Measurements from ENCODE around the gene CDC73. TPM values are rescaled to one million over a fixed set of nuclear protein-coding genes. Genes with fewer than 3 reads are reported as not detected.

The CDC73 gene
- total RNA-seq, 1 experiment from 2014 or later: 63.2 TPM

DNA sequence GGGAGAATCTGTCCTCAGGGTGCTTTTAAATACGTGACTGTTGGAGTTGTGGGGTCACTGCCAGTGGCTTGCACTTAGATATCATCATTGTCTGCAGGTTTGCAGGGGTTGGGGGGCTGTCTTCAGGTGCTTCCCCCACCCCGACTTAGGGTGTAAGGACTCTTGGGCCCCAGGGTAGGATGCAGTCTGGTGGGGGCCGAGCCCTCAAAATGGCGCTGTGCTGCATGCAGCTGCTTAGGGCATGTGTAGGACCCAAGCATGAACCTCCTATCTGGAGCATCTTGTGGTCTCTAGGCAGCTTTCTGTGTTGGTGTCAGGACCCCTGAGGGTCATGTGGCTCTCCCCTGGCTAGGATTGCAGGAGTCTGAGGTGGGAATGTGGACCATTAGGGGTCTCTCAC is 120.2 kb downstream of the CDC73 start:
- DNase-seq (ENCODE audit: low read depth, low spot score) (no peak), ATAC-seq (no peak)
- RAD21 ChIA-PET (ENCODE audit: low non-redundant PET in 1 of 2, low total read pairs in 2 of 2, uncharacterized antibody in 2 of 2, unreplicated experiment in 2 of 2): no interaction called here
- no peak for TF ChIP-seq ZFX (IDR thresholded peaks at IDR 0.05)
- TF ChIP-seq MAX (IDR thresholded peaks at IDR 0.05): no peak
- TF ChIP-seq, protein P1, sequence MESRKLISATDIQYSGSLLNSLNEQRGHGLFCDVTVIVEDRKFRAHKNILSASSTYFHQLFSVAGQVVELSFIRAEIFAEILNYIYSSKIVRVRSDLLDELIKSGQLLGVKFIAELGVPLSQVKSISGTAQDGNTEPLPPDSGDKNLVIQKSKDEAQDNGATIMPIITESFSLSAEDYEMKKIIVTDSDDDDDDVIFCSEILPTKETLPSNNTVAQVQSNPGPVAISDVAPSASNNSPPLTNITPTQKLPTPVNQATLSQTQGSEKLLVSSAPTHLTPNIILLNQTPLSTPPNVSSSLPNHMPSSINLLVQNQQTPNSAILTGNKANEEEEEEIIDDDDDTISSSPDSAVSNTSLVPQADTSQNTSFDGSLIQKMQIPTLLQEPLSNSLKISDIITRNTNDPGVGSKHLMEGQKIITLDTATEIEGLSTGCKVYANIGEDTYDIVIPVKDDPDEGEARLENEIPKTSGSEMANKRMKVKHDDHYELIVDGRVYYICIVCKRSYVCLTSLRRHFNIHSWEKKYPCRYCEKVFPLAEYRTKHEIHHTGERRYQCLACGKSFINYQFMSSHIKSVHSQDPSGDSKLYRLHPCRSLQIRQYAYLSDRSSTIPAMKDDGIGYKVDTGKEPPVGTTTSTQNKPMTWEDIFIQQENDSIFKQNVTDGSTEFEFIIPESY (IDR thresholded peaks at IDR 0.05; ENCODE audit: extremely low read depth, insufficient replicate concordance, low read length): no peak
- Histone ChIP-seq H3K9me3 (ENCODE audit: control insufficient read depth in 1 of 2, insufficient read depth in 1 of 2, low read depth in 1 of 2, low read length in 2 of 2) (0 out of 4 replicates have a peak, but pooled peaks cover 0 to 3% of the 10 kb centered on the region in 2 experiments), H3K4me1 (ENCODE audit: control insufficient read depth in 1 of 2, insufficient read depth in 2 of 2, low read length in 2 of 2) (no peaks in the 10 kb centered on the region), H3K36me3 (ENCODE audit: control insufficient read depth in 1 of 2, insufficient read depth in 2 of 2, low read length in 2 of 2) (peaks cover 0 to 4% of the 10 kb centered on the region in 2 experiments; a peak in 1 of 4 replicates), H3K9ac (ENCODE audit: low read length) (no peak overlapping the region), H3K4me3 (replicated peaks in 1 of 2; ENCODE audit: low read depth in 1 of 2, low read length in 2 of 2) (no peak overlapping the region), H3K27ac (ENCODE audit: low read depth, low read length) (no peak overlapping the region), H2AFZ (ENCODE audit: low read depth, low read length, poor library complexity, severe bottlenecking) (no peak overlapping the region), H3K9me2 (ENCODE audit: insufficient read depth) (no peaks in the 10 kb centered on the region), H4K20me1 (ENCODE audit: insufficient read depth) (no peaks in the 10 kb centered on the region), H3K27me3 (ENCODE audit: insufficient read depth, low read length) (no peaks in the 10 kb centered on the region), H3K4me2 (ENCODE audit: low read length) (no peak overlapping the region), H3K79me2 (ENCODE audit: insufficient read depth, low read length) (peaks cover 5% of the 10 kb centered on the region)
- POLR2A ChIA-PET: no interaction called here
- BruUV-seq (replicated peaks): no TSS peak
- intact Hi-C loops (cut with micrococcal nuclease): no loop called here
- CTCF ChIA-PET: no interaction called here

DNA sequence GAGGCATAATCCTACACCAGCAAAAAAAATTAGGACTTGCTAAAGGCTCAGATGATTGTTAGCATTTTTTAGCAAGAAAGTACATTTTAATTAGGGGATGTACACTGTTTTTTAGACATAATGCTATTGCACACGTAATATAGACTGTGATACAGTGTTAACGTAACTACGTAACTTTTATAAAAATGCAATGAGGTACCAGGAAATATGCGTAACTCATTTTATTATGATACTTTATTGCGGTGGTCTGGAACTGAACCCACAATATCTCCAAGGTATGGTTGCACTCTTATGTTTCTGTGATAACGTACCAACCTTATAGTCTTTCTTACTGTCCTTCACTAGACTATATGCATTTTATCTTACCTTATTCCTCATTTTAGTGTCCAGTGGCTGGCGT is 127.4 kb downstream of the CDC73 start:
- TF ChIP-seq EZH2 (IDR thresholded peaks at IDR 0.05) (no peak), RAD21 (IDR thresholded peaks at IDR 0.05; ENCODE audit: low read depth) (no peak), ATF3 (IDR thresholded peaks at IDR 0.05) (no peak), POLR2AphosphoS5 (IDR thresholded peaks at IDR 0.05; ENCODE audit: low read depth, low read length) (no peak), MAX (IDR thresholded peaks at IDR 0.05) (no peak), SP1 (IDR thresholded peaks at IDR 0.05; ENCODE audit: low read depth) (no peak), ZNF274 (IDR thresholded peaks at IDR 0.05; ENCODE audit: low read depth, low read length) (no peak), ZFX (IDR thresholded peaks at IDR 0.05) (no peak), ELF1 (IDR thresholded peaks at IDR 0.05; ENCODE audit: borderline replicate concordance, low read depth) (no peak), TCF7L2 (IDR thresholded peaks at IDR 0.05; ENCODE audit: borderline replicate concordance, extremely low read depth, insufficient read depth, insufficient read length) (no peak), EZH2phosphoT487 (IDR thresholded peaks at IDR 0.05; ENCODE audit: borderline replicate concordance) (no peak), FOSL1 (IDR thresholded peaks at IDR 0.05; ENCODE audit: low read depth) (no peak), JUND (IDR thresholded peaks at IDR 0.05) (no peak), CEBPB (IDR thresholded peaks at IDR 0.05; ENCODE audit: low read depth) (no peak), SIN3A (IDR thresholded peaks at IDR 0.05; ENCODE audit: low read depth) (no peak), EGR1 (IDR thresholded peaks at IDR 0.05; ENCODE audit: low read depth) (no peak), CBX3 (IDR thresholded peaks at IDR 0.05; ENCODE audit: low read depth) (no peak)
- TF ChIP-seq, protein P1 (IDR thresholded peaks at IDR 0.05; ENCODE audit: extremely low read depth, insufficient replicate concordance, low read length): no peak
- intact Hi-C loops (cut with micrococcal nuclease): no loop called here
- H3K9me3 ChIP-seq (ENCODE audit: control insufficient read depth in 1 of 2, insufficient read depth in 1 of 2, low read depth in 1 of 2, low read length in 2 of 2): peaks cover 3 to 8% of the 10 kb centered on the region in 2 experiments; a peak in 2 of 4 replicates
- H3K9me2 ChIP-seq (ENCODE audit: insufficient read depth): no peaks in the 10 kb centered on the region
- H2AFZ ChIP-seq (ENCODE audit: low read depth, low read length, poor library complexity, severe bottlenecking): no peak overlapping the region
- H3K4me1 ChIP-seq (ENCODE audit: control insufficient read depth in 1 of 2, insufficient read depth in 2 of 2, low read length in 2 of 2): no peaks in the 10 kb centered on the region
- H3K9ac ChIP-seq (ENCODE audit: low read length): no peak overlapping the region
- H4K20me1 ChIP-seq (ENCODE audit: insufficient read depth): no peaks in the 10 kb centered on the region
- POLR2A ChIA-PET: no interaction called here
- H3K27ac ChIP-seq (ENCODE audit: low read depth, low read length): no peak overlapping the region
- H3K4me3 ChIP-seq (replicated peaks in 1 of 2; ENCODE audit: low read depth in 1 of 2, low read length in 2 of 2): no peak overlapping the region
- DNase-seq (ENCODE audit: low read depth, low spot score) (no peak), ATAC-seq (no peak)
- H3K27me3 ChIP-seq (ENCODE audit: insufficient read depth, low read length): no peaks in the 10 kb centered on the region
- CTCF ChIA-PET: no interaction called here
- RAD21 ChIA-PET (ENCODE audit: low non-redundant PET in 1 of 2, low total read pairs in 2 of 2, uncharacterized antibody in 2 of 2, unreplicated experiment in 2 of 2): no interaction called here
- no peak overlapping the region for H3K4me2 ChIP-seq (ENCODE audit: low read length)
- peaks cover 5% of the 10 kb centered on the region for H3K79me2 ChIP-seq (ENCODE audit: insufficient read depth, low read length)
- BruUV-seq (replicated peaks): no TSS peak
- H3K36me3 ChIP-seq (ENCODE audit: control insufficient read depth in 1 of 2, insufficient read depth in 2 of 2, low read length in 2 of 2): peaks cover 0 to 26% of the 10 kb centered on the region in 2 experiments; a peak in 2 of 4 replicates

Measured in HCT116 (cell line).